ENCODE data around the gene TSKU.

DNA sequence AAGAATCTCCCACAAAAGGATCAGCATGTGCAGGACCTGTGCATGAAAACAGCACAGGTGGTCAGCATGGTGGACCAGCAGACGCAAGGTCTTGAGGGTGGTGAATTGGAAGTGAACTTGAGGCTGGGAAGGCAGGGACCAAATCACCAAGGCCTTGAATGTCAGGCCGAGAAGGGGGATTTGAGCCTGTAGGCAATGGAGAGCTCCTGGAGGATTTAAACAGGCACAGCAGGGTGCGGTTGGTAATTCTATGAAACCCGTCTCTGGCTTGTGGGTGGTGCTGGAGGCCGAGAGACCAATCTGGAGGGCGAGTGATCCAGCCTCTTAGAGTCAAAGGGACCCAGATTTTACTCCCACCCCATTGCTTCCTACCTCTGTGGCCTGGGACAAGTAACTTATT is 2.4 kb downstream of the TSKU start:
- TF ChIP-seq ZNF274 (IDR thresholded peaks at IDR 0.05; ENCODE audit: low read depth, low read length) (no peak), SUZ12 (IDR thresholded peaks at IDR 0.05; ENCODE audit: extremely low read depth, insufficient read depth, insufficient read length) (no peak)

All from NT2/D1 (cell line).